Dendritic cell treated with granulocyte-macrophage colony-stimulating factor and Interleukin-4, amounts not matched to agents 40 ng/mL and 50 ng/mL, for 4 days (primary cell): Measurements from ENCODE around the gene NFKB1.
A peak's percentile ranks its signal among the peaks of the same experiment; 100 is the strongest.
"Not testable (repeated sequence)": the region's sequence is repeated elsewhere in the genome, so short reads cannot be mapped to it uniquely, and the experiment has no call there.

Experiments used
- H3K27ac Mint-ChIP-seq: one replicate; pipeline ENCODE4 v1.8.0; 2022; ENCODE audit warnings: mild to moderate bottlenecking, mixed read lengths
- H3K27me3 Mint-ChIP-seq: one replicate; pipeline ENCODE4 v1.8.0; 2022; ENCODE audit warnings: mild to moderate bottlenecking, mixed read lengths
- H3K36me3 Mint-ChIP-seq: one replicate; pipeline ENCODE4 v1.8.0; 2022; ENCODE audit warnings: low read depth, mixed read lengths
- H3K4me1 Mint-ChIP-seq: one replicate; pipeline ENCODE4 v1.8.0; 2022; ENCODE audit warnings: low read depth, mixed read lengths
- H3K4me3 Mint-ChIP-seq: one replicate; pipeline ENCODE4 v1.8.0; 2022; ENCODE audit warnings: mild to moderate bottlenecking, moderate library complexity, mixed read lengths
- H3K9me3 Mint-ChIP-seq: one replicate; pipeline ENCODE4 v1.8.0; 2022; ENCODE audit warnings: mixed read lengths
- intact Hi-C: fragments of 100-400 bp; cut with micrococcal nuclease; formaldehyde crosslinking; loops from one replicate; pipeline ENCODE4 v1.15.0; 2022

NFKB1 gene

DNA sequence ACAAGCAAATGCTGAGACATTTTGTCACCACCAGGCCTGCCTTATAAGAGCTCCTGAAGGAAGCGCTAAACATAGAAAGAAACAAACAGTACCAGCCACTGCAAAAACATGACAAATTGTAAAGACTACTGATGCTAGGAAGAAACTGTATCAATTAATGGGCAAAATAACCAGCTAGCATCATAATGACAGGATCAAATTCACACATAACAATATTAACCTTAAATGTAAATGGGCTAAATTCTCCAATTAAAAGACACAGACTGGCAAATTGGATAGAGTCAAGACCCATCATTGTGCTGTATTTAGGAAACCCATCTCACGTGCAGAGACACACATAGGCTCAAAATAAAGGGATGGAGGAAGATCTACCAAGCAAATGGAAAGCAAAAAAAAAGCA is 21.3 kb upstream of the NFKB1 start:
- H3K27ac Mint-ChIP-seq, H3K27me3 Mint-ChIP-seq, intact Hi-C loops, H3K4me1 Mint-ChIP-seq, H3K36me3 Mint-ChIP-seq, H3K4me3 Mint-ChIP-seq: not testable (repeated sequence)
- peaks cover 47% of the 10 kb centered on the region for H3K9me3 Mint-ChIP-seq

DNA sequence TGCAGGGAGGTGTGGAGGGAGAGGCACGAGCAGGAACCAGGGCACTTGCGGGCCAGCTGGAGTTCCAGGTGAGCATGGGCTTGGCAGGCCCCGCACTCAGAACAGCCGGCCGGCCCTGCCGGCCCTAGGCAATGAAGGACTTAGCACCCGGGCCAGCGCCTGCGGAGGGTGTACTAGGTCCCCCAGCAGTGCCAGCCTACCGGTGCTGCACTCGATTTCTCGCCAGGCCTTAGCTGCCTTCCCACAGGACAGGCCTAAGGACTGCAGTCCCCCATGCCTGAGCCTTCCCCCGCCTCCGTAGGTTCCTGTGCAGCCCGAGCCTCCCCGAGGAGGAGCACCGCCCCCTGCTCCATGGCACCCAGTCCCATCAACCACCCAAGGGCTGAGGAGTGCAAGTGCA is 18.0 kb upstream of the NFKB1 start:
- intact Hi-C loops, result no loop called here
- peaks cover 2% of the 10 kb centered on the region for H3K27me3 Mint-ChIP-seq
- H3K9me3 Mint-ChIP-seq, result peaks cover 23% of the 10 kb centered on the region
- H3K4me3 Mint-ChIP-seq, result no peak overlapping the region
- no peaks in the 10 kb centered on the region for H3K4me1 Mint-ChIP-seq
- H3K27ac Mint-ChIP-seq, result no peak overlapping the region
- no peaks in the 10 kb centered on the region for H3K36me3 Mint-ChIP-seq

DNA sequence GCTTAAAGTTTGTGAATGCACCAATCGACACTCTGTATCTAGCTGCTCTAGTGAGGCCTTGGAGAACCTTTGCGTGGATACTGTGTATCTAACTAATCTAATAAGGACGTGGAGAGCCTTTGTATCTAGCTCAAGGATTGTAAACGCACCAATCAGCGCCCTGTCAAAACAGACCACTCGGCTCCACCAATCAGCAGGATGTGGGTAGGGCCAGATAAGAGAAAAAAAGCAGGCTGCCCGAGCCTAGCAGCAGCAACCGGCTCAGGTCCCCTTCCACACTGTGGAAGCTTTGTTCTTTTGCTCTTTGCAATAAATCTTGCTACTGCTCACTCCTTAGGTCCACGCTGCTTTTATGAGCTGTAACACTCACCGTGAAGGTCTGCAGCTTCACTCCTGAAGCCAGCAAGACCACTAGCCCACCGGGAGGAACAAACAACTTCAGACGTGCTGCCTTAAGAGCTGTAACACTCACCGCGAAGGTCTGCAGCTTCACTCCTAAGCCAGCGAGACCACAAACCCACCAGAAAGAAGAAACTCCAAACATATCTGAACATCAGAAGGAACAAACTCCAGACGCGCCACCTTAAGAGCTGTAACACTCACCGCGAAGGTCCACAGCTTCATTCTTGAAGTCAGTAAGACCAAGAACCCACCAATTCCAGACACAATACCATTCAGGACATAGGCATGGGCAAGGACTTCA is 17.0 kb upstream of the NFKB1 start:
- H3K36me3 Mint-ChIP-seq, H3K4me3 Mint-ChIP-seq, H3K4me1 Mint-ChIP-seq, H3K27ac Mint-ChIP-seq, H3K27me3 Mint-ChIP-seq, intact Hi-C loops: not testable (repeated sequence)
- peaks cover 25% of the 10 kb centered on the region for H3K9me3 Mint-ChIP-seq

DNA sequence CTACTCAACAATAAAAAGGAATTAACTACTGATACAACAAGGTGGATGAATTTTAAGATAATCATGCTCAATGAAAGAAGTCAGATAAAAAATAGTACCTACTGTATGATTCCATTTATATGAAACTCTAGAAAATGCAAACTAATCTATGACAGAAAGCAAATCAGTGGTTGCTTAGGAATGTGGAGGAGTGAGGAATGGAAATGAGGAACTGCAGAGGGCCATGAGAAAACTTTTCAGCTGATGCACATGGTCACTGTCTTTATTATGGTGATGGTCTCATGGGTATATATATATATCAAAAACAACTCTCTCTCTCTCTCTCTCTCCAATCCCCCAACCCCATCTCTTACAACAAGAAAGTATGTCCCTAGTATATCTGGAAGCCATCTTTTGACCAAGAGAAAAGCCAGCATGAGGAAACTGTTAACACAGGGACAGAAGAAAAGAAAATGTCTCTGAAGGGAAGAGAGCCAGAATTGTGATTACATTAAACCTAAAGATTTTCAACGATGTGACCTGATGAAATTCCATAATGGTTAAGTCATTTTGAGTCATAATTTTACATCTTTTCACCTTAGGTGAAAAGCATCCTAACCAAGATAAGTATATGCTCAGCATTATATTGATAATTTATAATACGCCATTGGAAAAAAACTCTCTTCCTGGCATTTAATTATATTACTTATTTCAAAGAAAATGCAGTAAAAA is 8.5 kb upstream of the NFKB1 start:
- no peaks in the 10 kb centered on the region for H3K36me3 Mint-ChIP-seq
- intact Hi-C loops, result no loop called here
- peaks cover 2% of the 10 kb centered on the region for H3K27me3 Mint-ChIP-seq
- no peak overlapping the region for H3K4me3 Mint-ChIP-seq
- H3K4me1 Mint-ChIP-seq, result peaks cover 5% of the 10 kb centered on the region
- peaks cover 9% of the 10 kb centered on the region for H3K9me3 Mint-ChIP-seq
- H3K27ac Mint-ChIP-seq, result no peak overlapping the region

DNA sequence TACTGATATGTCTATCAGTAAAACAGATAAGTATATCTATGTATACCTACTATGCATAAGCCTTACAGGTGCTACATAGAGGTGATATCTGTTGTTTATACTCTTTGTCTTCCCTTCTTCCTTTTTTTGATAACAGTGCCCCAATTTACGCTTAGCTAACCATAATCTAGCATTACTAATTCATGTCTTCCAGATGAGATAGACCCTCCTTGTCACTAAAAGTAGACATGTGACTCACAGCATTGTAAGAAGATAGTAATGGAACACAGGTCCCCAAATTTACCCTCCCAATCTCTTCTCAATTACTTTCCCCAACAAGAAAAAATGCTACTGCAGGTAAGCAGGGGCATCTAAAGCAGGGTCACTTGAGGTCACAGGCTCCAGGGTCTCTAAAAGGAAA is 7.9 kb upstream of the NFKB1 start:
- intact Hi-C loops, result no loop called here
- no peak overlapping the region for H3K27ac Mint-ChIP-seq
- H3K4me3 Mint-ChIP-seq, result no peak overlapping the region
- peaks cover 5% of the 10 kb centered on the region for H3K4me1 Mint-ChIP-seq
- peaks cover 6% of the 10 kb centered on the region for H3K9me3 Mint-ChIP-seq
- H3K27me3 Mint-ChIP-seq, result peaks cover 2% of the 10 kb centered on the region
- no peaks in the 10 kb centered on the region for H3K36me3 Mint-ChIP-seq

DNA sequence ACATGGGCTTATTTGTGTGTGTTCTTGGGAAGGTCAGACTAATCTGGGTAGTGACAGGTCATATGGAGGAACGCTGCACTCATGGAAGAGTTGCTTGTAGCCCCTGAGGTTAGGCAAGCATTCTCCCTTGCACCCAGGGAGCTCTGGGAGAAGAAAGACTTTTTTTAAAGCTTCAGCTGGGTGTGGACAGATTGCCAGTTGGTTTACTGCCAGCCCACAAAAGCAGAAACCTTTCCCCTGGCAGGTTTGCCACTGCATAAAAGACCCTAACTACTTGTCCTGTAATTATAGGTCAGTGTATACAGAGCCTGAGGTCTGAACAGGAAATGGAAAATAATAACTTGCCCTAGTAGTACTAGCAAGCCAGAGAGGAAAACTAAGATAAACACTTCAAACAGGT is 7.4 kb upstream of the NFKB1 start:
- peaks cover 5% of the 10 kb centered on the region for H3K4me1 Mint-ChIP-seq
- no peak overlapping the region for H3K27ac Mint-ChIP-seq
- no peaks in the 10 kb centered on the region for H3K36me3 Mint-ChIP-seq
- peaks cover under 1% of the 10 kb centered on the region for H3K9me3 Mint-ChIP-seq
- peaks cover 2% of the 10 kb centered on the region for H3K27me3 Mint-ChIP-seq
- no peak overlapping the region for H3K4me3 Mint-ChIP-seq
- intact Hi-C loops, result no loop called here

DNA sequence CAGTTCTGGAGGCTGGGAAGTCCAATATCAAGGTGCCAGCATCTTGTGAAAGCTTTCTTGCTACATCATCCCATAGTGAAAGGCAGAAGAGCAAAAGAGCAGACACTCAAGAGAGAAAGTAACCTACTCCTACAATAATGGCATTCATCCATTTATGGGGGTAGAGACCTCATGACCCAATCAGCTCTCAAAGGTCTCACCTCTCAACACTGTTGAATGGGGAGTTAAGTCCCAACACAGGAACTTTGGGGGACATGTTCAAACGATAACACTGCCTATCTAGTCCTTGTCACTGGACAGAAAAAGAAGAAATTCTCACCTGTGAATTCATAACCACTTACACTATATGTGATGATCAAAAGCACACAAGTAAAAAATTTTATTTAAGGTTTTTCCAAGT is 6.6 kb upstream of the NFKB1 start:
- Mint-ChIP-seq H3K4me3 (no peak overlapping the region), H3K27ac (no peak overlapping the region), H3K4me1 (peaks cover 5% of the 10 kb centered on the region), H3K27me3 (peaks cover 2% of the 10 kb centered on the region), H3K9me3 (no peaks in the 10 kb centered on the region), H3K36me3 (no peaks in the 10 kb centered on the region)
- intact Hi-C loops, result no loop called here

DNA sequence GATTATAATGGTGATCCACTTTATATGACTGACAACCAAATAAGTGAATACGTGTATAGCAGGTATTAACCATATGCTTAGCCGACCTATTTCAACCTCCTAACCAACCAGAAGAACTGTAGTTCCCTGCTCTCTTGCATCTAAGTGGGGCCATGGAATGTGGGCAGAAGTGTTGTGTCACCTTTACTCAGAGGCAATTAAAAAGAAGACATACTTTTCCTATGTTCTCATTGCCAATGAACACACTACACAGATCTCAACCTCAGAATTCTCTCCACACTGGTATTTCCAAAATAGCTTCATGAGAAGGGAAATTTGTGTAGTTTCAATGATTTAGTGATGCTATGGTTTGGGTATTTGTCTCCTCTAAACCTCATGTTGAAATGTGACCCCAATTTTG is 3.2 kb upstream of the NFKB1 start:
- Mint-ChIP-seq H3K36me3 (peaks cover 11% of the 10 kb centered on the region), H3K9me3 (no peaks in the 10 kb centered on the region), H3K27me3 (peaks cover 2% of the 10 kb centered on the region), H3K4me3 (no peak overlapping the region), H3K4me1 (peaks cover 5% of the 10 kb centered on the region), H3K27ac (no peak overlapping the region)
- intact Hi-C loops, result no loop called here

DNA sequence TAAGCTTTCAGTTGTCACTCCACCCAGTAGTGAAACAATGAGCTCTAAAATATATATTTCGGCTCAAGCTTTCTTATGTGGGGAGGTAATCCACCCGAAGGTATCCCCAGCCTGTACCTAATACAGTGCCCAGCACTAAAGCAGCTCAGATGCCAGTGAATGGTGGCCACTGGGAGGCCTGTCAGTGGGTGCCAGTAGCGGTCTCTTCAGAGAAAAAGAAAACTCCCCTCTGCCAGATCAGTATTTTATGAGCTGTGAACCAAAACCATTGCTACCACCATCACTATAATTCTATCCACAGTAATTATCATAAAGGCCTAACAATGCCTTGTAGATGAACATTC is 835 bp upstream of the NFKB1 start:
- intact Hi-C loops, result loop anchor here (5.0 kb wide), 1 partner anchor 48 kb away; no protein-coding TSS in a partner anchor
- Mint-ChIP-seq H3K27ac (peak overlapping the region; percentile 96), H3K4me1 (peaks cover 20% of the 10 kb centered on the region), H3K27me3 (peaks cover 2% of the 10 kb centered on the region), H3K9me3 (no peaks in the 10 kb centered on the region), H3K4me3 (peak overlapping the region; percentile 68), H3K36me3 (peaks cover 11% of the 10 kb centered on the region)

DNA sequence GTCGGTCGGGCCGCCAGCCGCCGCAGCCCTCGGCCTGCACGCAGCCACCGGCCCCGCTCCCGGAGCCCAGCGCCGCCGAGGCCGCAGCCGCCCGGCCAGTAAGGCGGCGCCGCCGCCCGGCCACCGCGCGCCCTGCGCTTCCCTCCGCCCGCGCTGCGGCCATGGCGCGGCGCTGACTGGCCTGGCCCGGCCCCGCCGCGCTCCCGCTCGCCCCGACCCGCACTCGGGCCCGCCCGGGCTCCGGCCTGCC is 213 bp downstream of the NFKB1 start:
- peak overlapping the region; percentile 94 for H3K4me3 Mint-ChIP-seq
- peaks cover 20% of the 10 kb centered on the region for H3K4me1 Mint-ChIP-seq
- intact Hi-C loops, result loop anchor here (1.0 to 5.0 kb wide), 2 partner anchors 24 to 49 kb away; no protein-coding TSS in a partner anchor
- peaks cover 11% of the 10 kb centered on the region for H3K36me3 Mint-ChIP-seq
- no peaks in the 10 kb centered on the region for H3K9me3 Mint-ChIP-seq
- H3K27ac Mint-ChIP-seq, result peak overlapping the region; percentile 96
- H3K27me3 Mint-ChIP-seq, result peaks cover 2% of the 10 kb centered on the region

DNA sequence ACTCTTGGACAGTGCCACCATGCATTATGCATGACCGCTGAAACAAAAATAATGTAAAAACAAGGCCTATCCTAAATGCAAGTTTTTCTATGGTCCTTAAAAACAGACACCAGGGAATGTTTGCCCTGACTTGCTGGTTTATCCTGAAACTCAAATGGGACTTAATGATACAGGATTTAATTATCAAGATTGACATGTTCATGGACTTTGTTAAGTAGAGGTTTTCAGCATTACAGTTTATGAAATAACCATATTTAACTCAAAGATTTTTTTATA is 1.3 kb downstream of the NFKB1 start:
- Mint-ChIP-seq H3K27ac (peak overlapping the region; percentile 96), H3K4me1 (peaks cover 25% of the 10 kb centered on the region), H3K27me3 (no peaks in the 10 kb centered on the region), H3K36me3 (peaks cover 11% of the 10 kb centered on the region), H3K4me3 (peak overlapping the region; percentile 94), H3K9me3 (no peaks in the 10 kb centered on the region)
- intact Hi-C loops, result loop anchor here (5.0 kb wide), 1 partner anchor 50 kb away; no protein-coding TSS in a partner anchor

DNA sequence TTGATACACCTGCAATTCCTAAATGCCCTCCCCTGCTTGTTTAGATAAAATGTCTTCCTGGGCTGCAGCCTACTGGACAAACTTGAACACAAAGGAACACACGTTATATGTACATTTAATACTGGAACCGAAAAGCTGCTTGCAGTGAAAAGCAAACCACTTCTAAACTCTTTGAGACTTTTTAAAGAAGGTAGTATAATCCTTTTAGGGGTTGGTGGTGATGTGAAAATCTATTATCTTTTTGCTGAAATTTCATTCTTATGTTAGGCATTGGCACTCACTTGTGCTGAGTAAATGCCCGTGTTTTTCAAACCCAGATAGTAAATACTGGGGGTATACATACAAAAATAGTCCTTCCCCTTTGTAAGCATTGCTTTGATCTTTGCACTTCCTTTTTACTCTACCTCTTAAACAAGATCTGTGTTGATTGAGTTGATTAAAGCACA is 2.2 kb downstream of the NFKB1 start:
- Mint-ChIP-seq H3K4me1 (peaks cover 31% of the 10 kb centered on the region), H3K9me3 (no peaks in the 10 kb centered on the region), H3K27me3 (no peaks in the 10 kb centered on the region), H3K27ac (peak overlapping the region; percentile 56), H3K36me3 (peaks cover 11% of the 10 kb centered on the region), H3K4me3 (peak overlapping the region; percentile 43)
- intact Hi-C loops, result loop anchor here (5.0 kb wide), 1 partner anchor 51 kb away; no protein-coding TSS in a partner anchor

DNA sequence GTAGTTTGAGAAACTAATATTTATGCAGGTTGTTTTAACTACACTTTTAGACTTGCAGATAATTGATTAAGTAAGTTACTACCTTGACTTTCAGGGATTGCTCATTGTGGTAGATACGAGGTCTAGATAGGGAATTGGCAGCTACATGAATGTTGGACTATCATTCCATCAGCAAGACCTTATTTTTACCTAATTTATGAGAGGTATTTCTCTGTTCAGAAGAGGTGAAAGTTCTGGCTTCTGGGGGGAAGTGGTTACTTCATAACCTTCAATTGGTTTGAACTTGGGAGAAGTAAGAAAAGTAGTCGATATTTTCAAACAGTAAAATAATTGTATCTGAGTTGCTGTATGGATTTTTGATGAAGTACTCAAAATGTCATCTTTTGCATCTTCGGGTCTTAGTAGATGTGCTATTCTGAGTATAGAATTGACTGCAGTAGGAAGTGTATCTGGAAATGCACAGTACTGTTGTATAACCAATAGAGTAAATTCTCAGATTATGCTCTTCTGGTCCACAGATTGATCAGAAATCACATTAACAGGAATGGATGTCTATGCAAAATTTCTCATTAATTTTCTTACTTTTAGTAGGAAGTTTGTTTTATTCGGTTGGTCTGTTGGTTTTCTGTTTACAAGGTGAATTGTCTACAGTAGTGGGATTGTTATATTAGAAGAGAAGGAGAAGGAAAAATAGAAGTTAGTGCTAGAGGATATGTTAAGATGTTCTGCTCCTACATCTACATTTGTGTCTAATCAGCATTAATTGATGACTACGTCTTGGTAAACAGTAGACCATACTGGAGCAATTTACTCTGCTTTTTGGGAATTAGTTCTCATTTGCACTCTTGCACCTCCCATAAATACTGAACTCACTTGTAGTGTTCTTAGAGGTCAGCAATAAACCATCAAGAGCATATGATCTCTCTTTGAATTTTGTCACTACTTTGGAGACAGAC is 3.0 kb downstream of the NFKB1 start:
- Mint-ChIP-seq H3K27me3 (no peaks in the 10 kb centered on the region), H3K9me3 (no peaks in the 10 kb centered on the region), H3K4me1 (peaks cover 39% of the 10 kb centered on the region), H3K27ac (peak overlapping the region; percentile 56), H3K36me3 (peaks cover 11% of the 10 kb centered on the region), H3K4me3 (peak overlapping the region; percentile 43)
- intact Hi-C loops, result loop anchor here (2.0 to 5.0 kb wide), 2 partner anchors 19 to 52 kb away; no protein-coding TSS in a partner anchor

DNA sequence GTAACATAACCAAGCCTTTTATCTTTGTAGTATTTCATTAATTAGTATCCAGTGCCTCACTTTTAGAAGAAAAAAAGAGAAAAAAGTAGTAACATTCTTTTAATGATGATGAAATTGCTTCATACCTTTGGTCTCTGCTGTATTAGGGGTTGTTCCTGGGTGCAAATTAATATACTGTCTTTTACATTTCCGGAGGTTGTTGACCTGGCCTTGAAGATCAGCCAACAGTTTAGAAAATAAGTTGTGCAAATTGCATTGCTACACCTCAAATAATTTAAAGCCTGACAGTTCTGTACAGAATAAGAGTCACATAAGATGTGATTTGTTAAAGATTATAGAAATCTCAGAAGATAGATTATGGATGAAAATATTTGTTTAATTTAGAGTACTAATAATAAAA is 3.8 kb downstream of the NFKB1 start:
- intact Hi-C loops, result loop anchor here (2.0 to 5.0 kb wide), 2 partner anchors 18 to 53 kb away; no protein-coding TSS in a partner anchor
- Mint-ChIP-seq H3K4me3 (no peak overlapping the region), H3K27me3 (no peaks in the 10 kb centered on the region), H3K27ac (no peak overlapping the region), H3K4me1 (peaks cover 46% of the 10 kb centered on the region), H3K9me3 (no peaks in the 10 kb centered on the region), H3K36me3 (peaks cover 15% of the 10 kb centered on the region)
